HepG2 (cell line): Measurements from ENCODE around the gene PIK3R1. TPM values are rescaled to one million over a fixed set of nuclear protein-coding genes. Genes with fewer than 3 reads are reported as not detected.

Experiments used
- DMAP1 ChIP-seq: IDR thresholded peaks from 2 replicates; pipeline ENCODE4 v1.6.1; 2016
- HDAC1 ChIP-seq: sonication (generic); formaldehyde crosslinking; IDR thresholded peaks from 2 replicates; pipeline ENCODE4 v1.5.1; 2020; ENCODE audit warnings: mild to moderate bottlenecking, missing genetic modification reagents
- HOXA5 ChIP-seq: sonication (generic); formaldehyde crosslinking; IDR thresholded peaks from 2 replicates; pipeline ENCODE4 v1.4.0; 2020; ENCODE audit warnings: missing genetic modification reagents
- MYC ChIP-seq: sonication (generic); formaldehyde crosslinking; IDR thresholded peaks from 2 replicates; pipeline ENCODE4 v1.9.0; 2021; ENCODE audit warnings: missing genetic modification reagents, borderline replicate concordance
- NFIB ChIP-seq: sonication (generic); formaldehyde crosslinking; IDR thresholded peaks from 2 replicates; pipeline ENCODE4 v1.9.0; 2021; ENCODE audit warnings: missing genetic modification reagents, mild to moderate bottlenecking, borderline replicate concordance
- SIN3A ChIP-seq: IDR thresholded peaks from 2 replicates; pipeline ENCODE4 v1.6.1; 2011; ENCODE audit warnings: low read depth, mild to moderate bottlenecking, control low read depth, low read length, borderline replicate concordance
- ZNF121 ChIP-seq: sonication (generic); formaldehyde crosslinking; IDR thresholded peaks from 2 replicates; pipeline ENCODE4 v1.5.0; 2020; ENCODE audit warnings: mild to moderate bottlenecking, missing genetic modification reagents
- ZNF230 ChIP-seq: sonication (generic); formaldehyde crosslinking; IDR thresholded peaks from 2 replicates; pipeline ENCODE4 v1.4.0; 2020; ENCODE audit warnings: mild to moderate bottlenecking, missing genetic modification reagents
- ZNF614 ChIP-seq: IDR thresholded peaks from 2 replicates; pipeline ENCODE4 v1.6.1; 2018; ENCODE audit warnings: missing biosample characterization, missing genetic modification reagents, inconsistent platforms, borderline replicate concordance
- ZNF672 ChIP-seq: sonication (generic); formaldehyde crosslinking; IDR thresholded peaks from 2 replicates; pipeline ENCODE4 v1.8.1; 2022; ENCODE audit warnings: missing genetic modification reagents
- ZSCAN12 ChIP-seq: sonication (generic); formaldehyde crosslinking; IDR thresholded peaks from 2 replicates; pipeline ENCODE4 v1.9.0; 2021; ENCODE audit warnings: mild to moderate bottlenecking, missing genetic modification reagents
- polyA plus RNA-seq, 8 experiments: library from polyadenylated mRNA; depleted of rRNA in 3 of 8; stranded (reverse) in 7 of 8; unstranded in 1 of 8; fragments of >200 nt; fragmentation: Illumina TruSeq in 4 of 8; extraction: Trizol in 4 of 8; gene quantifications; 2 replicates each; pipeline versions ENCODE4 v1.2.1 to v1.2.3, GENCODE V29; 2011 to 2016; ENCODE audit warnings: low read depth in 4 of 8, missing spikeins in 1 of 8, mixed read lengths in 1 of 8; ENCODE audit not compliant: insufficient read depth in 1 of 8
- total RNA-seq, 5 experiments: library from RNA; depleted of rRNA; stranded (reverse); fragments of >200 nt; fragmentation: Illumina TruSeq; extraction: Trizol; gene quantifications; 2 replicates each; pipeline ENCODE4 v1.2.3, GENCODE V29; 2016; ENCODE audit warnings: low read depth in 1 of 5
- TF ChIP-seq, protein P1 (sequence below): IDR thresholded peaks from 2 replicates; pipeline ENCODE4 v1.6.1; 2012; ENCODE audit warnings: low read length, improper control_type of control experiment
- TF ChIP-seq, protein P2 (sequence below): IDR thresholded peaks from 2 replicates; pipeline ENCODE4 v1.6.1; 2016; ENCODE audit warnings: missing genetic modification reagents, missing compliant biosample characterization
- TF ChIP-seq, protein P3 (sequence below): sonication (generic); formaldehyde crosslinking; IDR thresholded peaks from 2 replicates; pipeline ENCODE4 v1.4.0; 2020; ENCODE audit warnings: missing genetic modification reagents, borderline replicate concordance
- TF ChIP-seq, protein P4 (sequence below): sonication (generic); formaldehyde crosslinking; IDR thresholded peaks from 2 replicates; pipeline ENCODE4 v1.4.0; 2020; ENCODE audit warnings: missing genetic modification reagents
- TF ChIP-seq, protein P5 (sequence below): sonication (generic); formaldehyde crosslinking; IDR thresholded peaks from 2 replicates; pipeline ENCODE4 v1.5.0; 2020; ENCODE audit warnings: mild to moderate bottlenecking, missing genetic modification reagents

Gene PIK3R1
- total and polyA plus RNA-seq, 2 of the 13 experiments (the other 11 are each of a cell fraction or from before 2014, with no cell fraction given): 8.4 to 21.3 TPM

DNA sequence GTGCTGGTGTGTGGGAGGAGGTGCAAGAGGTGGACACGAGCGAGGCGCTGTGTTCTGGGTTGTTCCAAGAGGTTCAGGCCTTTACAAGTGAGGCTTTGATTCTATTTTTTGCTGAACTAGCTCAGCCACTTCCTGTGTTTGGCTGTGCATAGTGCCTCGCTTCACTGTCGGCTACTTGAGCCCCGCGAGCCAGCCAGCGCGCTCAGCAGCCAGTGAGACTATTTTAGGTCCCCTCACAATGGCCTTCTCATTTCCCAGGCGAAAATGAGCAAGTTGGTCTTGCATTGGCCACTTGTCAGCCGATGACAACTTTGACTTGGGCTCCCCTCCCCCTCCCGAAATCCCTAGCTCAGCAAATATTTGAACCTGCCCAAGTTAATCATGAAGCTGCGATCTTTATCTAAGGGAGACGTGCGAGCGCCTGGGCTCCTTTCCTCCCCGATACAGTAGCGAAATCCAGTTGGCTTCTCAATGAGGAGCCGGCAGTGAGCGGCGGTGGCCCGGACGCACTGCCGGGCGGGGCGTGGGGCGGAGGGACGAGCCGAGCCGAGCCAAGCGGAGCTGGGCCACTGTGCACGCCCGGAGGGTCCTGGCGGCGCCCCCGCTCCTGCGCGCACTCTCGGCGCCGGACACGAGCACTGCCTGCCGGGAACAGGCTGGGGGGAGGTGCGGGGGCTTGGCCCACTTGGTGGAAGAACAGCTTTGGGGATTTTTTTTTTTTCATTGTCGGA lies 72.6 kb downstream of the PIK3R1 start (continued):
- TF ChIP-seq, protein P1, sequence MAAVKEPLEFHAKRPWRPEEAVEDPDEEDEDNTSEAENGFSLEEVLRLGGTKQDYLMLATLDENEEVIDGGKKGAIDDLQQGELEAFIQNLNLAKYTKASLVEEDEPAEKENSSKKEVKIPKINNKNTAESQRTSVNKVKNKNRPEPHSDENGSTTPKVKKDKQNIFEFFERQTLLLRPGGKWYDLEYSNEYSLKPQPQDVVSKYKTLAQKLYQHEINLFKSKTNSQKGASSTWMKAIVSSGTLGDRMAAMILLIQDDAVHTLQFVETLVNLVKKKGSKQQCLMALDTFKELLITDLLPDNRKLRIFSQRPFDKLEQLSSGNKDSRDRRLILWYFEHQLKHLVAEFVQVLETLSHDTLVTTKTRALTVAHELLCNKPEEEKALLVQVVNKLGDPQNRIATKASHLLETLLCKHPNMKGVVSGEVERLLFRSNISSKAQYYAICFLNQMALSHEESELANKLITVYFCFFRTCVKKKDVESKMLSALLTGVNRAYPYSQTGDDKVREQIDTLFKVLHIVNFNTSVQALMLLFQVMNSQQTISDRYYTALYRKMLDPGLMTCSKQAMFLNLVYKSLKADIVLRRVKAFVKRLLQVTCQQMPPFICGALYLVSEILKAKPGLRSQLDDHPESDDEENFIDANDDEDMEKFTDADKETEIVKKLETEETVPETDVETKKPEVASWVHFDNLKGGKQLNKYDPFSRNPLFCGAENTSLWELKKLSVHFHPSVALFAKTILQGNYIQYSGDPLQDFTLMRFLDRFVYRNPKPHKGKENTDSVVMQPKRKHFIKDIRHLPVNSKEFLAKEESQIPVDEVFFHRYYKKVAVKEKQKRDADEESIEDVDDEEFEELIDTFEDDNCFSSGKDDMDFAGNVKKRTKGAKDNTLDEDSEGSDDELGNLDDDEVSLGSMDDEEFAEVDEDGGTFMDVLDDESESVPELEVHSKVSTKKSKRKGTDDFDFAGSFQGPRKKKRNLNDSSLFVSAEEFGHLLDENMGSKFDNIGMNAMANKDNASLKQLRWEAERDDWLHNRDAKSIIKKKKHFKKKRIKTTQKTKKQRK: no peak
- TF ChIP-seq, protein P2, sequence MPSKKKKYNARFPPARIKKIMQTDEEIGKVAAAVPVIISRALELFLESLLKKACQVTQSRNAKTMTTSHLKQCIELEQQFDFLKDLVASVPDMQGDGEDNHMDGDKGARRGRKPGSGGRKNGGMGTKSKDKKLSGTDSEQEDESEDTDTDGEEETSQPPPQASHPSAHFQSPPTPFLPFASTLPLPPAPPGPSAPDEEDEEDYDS (CRISPR knock-in tag): 0 out of 2 replicates have a peak, but pooled peaks have one; percentile 43
- no peak for TF ChIP-seq SIN3A
- TF ChIP-seq NFIB (CRISPR knock-in tag): no peak
- peak; percentile 34; the same call in 1 of the 2 replicates for TF ChIP-seq HOXA5 (CRISPR knock-in tag)
- TF ChIP-seq, protein P3, sequence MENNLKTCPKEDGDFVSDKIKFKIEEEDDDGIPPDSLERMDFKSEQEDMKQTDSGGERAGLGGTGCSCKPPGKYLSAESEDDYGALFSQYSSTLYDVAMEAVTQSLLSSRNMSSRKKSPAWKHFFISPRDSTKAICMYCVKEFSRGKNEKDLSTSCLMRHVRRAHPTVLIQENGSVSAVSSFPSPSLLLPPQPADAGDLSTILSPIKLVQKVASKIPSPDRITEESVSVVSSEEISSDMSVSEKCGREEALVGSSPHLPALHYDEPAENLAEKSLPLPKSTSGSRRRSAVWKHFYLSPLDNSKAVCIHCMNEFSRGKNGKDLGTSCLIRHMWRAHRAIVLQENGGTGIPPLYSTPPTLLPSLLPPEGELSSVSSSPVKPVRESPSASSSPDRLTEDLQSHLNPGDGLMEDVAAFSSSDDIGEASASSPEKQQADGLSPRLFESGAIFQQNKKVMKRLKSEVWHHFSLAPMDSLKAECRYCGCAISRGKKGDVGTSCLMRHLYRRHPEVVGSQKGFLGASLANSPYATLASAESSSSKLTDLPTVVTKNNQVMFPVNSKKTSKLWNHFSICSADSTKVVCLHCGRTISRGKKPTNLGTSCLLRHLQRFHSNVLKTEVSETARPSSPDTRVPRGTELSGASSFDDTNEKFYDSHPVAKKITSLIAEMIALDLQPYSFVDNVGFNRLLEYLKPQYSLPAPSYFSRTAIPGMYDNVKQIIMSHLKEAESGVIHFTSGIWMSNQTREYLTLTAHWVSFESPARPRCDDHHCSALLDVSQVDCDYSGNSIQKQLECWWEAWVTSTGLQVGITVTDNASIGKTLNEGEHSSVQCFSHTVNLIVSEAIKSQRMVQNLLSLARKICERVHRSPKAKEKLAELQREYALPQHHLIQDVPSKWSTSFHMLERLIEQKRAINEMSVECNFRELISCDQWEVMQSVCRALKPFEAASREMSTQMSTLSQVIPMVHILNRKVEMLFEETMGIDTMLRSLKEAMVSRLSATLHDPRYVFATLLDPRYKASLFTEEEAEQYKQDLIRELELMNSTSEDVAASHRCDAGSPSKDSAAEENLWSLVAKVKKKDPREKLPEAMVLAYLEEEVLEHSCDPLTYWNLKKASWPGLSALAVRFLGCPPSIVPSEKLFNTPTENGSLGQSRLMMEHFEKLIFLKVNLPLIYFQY (CRISPR knock-in tag): peak; percentile 94
- no peak for TF ChIP-seq ZNF672 (CRISPR knock-in tag)
- 0 out of 2 replicates have a peak, but pooled peaks have one; percentile 19 for TF ChIP-seq ZNF614
- 0 out of 2 replicates have a peak, but pooled peaks have one; percentile 33 for TF ChIP-seq ZNF230 (CRISPR knock-in tag)
- TF ChIP-seq, protein P4, sequence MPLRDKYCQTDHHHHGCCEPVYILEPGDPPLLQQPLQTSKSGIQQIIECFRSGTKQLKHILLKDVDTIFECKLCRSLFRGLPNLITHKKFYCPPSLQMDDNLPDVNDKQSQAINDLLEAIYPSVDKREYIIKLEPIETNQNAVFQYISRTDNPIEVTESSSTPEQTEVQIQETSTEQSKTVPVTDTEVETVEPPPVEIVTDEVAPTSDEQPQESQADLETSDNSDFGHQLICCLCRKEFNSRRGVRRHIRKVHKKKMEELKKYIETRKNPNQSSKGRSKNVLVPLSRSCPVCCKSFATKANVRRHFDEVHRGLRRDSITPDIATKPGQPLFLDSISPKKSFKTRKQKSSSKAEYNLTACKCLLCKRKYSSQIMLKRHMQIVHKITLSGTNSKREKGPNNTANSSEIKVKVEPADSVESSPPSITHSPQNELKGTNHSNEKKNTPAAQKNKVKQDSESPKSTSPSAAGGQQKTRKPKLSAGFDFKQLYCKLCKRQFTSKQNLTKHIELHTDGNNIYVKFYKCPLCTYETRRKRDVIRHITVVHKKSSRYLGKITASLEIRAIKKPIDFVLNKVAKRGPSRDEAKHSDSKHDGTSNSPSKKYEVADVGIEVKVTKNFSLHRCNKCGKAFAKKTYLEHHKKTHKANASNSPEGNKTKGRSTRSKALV (CRISPR knock-in tag): peak; percentile 85; the same call in 1 of the 2 replicates
- TF ChIP-seq MYC (CRISPR knock-in tag): peak; percentile 52; the same call in 1 of the 2 replicates
- TF ChIP-seq, protein P5, sequence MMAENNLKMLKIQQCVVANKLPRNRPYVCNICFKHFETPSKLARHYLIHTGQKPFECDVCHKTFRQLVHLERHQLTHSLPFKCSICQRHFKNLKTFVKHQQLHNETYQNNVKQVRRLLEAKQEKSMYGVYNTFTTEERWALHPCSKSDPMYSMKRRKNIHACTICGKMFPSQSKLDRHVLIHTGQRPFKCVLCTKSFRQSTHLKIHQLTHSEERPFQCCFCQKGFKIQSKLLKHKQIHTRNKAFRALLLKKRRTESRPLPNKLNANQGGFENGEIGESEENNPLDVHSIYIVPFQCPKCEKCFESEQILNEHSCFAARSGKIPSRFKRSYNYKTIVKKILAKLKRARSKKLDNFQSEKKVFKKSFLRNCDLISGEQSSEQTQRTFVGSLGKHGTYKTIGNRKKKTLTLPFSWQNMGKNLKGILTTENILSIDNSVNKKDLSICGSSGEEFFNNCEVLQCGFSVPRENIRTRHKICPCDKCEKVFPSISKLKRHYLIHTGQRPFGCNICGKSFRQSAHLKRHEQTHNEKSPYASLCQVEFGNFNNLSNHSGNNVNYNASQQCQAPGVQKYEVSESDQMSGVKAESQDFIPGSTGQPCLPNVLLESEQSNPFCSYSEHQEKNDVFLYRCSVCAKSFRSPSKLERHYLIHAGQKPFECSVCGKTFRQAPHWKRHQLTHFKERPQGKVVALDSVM (CRISPR knock-in tag): 0 out of 2 replicates have a peak, but pooled peaks have one; percentile 53
- peak; percentile 76 for TF ChIP-seq HDAC1 (CRISPR knock-in tag)
- TF ChIP-seq ZSCAN12: no peak
- TF ChIP-seq DMAP1 (CRISPR knock-in tag): no peak; the same call in 1 of the 2 replicates
- peak; percentile 74 for TF ChIP-seq ZNF121 (CRISPR knock-in tag)
